SHP77 (cell line): ENCODE data around the gene LRRC10B.

Experiments used
- DNase-seq, 2 experiments: peaks; one replicate each; lab custom pipeline; 2025; lab: John Stamatoyannopoulos, UW

The LRRC10B gene

DNA sequence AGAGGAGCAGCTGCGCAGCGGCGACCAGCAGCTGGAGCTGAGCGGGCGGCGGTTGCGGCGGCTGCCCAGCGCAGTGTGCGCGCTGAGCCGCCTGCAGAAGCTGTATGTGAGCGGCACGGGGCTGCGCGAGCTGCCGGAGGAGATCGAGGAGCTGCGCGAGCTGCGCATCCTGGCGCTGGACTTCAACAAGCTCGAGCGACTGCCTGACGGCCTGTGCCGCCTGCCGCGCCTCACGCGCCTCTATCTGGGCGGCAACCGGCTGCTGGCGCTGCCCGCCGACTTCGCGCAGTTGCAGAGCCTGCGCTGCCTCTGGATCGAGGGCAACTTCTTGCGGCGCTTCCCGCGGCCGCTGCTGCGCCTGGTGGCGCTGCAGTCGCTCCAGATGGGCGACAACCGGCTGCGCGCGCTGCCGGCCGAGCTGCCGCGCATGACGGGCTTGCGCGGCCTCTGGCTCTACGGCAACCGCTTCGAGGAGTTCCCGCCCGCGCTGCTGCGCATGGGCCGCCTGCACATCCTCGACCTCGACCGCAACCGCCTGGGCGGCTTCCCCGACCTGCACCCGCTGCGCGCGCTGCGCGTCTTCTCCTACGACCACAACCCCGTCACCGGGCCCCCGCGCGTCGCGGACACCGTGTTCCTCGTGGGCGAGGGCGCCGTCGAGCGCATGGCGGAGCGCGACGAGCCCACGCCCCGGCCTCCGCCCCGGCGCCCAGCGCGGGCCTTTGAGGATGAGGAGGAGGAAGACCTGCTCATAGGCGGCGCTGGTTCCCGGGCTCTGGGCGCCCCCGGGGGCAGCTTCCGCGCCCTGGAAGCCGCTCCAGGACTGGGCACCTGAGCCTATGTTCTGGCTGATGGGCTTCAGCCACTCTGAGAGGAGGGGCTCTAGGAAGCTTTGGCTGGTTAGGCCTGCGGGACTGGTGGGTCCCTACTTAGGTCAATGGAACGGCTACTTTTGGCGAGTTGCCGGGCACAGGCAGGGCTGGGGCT is 787 bp downstream of the LRRC10B start:
- peak; percentile 71 to 90 for DNase-seq

DNA sequence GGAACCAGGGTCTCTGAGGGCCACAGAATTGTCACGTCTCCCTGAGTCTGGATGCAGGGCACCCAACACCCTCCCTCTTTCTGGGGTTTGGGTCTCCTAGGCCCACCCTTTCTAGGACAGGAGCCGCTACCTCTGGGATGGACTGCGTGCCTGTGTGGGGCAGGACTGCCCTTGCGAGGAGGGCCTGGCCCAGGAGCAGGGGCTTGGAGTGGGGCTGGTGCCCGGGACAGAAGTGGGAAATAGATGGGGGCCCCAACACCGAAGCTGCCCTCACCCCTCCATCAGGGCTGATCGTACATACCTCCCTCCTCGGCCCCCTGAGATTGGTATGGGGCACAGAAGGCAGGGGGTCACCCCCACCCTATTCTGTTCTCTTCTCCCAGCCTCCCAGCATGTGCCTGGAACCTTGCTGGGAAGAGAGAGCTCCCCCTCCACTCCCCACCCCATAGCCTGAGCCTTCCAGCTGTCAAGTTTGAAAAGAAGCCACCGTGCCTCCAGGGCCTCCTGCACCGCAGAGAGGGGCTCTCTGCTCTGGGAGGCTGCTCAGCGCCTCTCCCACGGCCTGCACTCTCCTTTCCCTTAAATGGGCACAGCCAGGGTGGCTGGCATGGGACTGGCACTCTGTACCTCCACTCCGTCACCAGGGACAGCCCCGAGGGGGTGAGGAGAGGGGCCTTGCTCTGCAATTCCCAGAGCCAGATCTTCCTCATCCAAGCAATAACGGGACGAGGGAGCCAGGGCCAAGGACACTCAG is 1.8 kb downstream of the LRRC10B start:
- no peak for DNase-seq

DNA sequence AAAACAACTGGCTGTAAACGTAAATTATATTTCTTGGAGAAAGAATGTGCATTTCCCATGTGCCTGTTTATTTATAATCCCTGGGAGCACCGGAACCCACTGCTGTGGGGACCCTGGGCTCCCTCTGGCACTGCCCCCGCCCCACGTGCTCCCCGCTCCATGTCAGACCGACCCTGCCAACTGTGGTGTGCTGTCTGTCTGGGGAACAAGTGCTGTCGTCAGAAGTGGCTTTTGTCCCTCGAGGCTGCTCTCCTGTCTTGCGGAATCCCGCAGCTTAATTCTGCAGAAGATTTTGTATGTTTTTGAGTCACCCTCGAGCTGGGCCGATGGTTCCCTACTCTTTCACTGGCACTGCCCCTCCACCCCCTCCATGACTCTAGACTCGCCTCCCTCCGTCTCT is 2.4 kb downstream of the LRRC10B start:
- DNase-seq = no peak

DNA sequence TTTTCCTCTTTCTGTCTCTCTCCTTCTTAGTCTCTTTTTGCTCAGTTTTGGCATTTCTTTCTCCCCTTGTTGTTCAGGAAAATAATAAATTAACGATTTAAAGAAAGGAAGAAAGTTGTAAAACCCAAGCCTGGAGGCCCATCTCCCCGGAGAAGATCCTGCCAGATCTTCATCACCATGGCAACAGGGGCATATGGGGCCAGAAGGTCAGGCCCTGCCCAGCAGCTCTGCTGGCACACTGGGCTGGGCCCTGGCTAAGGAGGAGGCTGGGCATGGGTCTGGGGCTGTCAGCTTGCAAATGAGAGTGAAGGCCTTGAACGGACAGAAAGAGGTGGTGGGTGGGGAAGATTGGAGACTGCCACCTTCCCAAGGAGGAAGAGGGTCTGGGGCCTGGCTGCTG is 2.8 kb downstream of the LRRC10B start:
- DNase-seq = no peak

DNA sequence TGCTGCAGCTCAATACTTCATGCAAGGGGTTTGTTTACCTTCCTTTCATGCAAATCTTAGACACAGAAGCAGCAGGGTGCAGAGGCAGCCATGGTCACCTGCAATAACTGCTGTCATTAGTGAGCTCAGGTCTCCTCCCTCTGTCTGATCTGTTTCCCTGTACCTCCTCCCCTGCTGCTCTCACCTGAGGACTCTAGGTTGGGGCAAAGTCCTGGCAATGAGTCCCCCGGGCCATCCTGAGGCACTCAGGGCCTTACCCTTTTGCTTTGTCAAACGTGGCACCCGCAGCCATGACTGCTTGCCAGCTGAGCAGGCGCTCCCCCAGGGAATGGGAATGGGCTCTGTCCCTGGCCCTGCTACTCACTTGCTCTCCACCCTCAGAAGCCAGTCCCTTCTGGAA is 3.9 kb downstream of the LRRC10B start:
- DNase-seq = no peak

DNA sequence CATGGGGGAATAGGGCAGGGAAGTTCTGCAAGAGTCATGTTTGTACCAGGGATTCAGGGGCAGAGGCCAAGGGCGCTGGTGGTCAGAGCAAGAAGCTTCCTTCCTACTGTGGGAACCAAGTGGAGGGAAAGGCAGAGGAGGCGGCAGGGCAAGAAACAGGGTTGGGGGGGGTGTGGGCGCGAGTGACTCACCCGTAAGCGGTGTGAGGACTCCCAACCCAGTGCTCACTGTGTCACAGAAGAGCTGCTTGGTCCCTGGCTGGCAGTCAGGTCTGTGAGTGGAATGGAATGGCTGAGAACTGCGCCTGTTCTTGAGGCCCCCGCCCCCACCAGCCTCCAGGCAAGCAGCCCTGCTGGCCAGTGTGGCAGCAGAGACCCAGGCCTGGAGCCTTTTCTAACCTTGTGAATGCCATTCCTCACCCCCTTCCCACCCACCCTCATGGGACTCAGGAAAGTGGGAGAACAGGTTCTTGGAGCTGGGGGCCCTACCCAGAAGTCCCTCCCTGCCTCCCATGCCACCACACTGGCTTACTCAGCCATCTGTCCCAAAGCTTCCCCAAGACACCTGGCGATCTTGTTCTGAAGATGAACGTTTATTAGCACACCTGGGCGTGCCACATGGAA is 4.7 kb downstream of the LRRC10B start:
- peak in 1 of 2 experiments; percentile 27 for DNase-seq

DNA sequence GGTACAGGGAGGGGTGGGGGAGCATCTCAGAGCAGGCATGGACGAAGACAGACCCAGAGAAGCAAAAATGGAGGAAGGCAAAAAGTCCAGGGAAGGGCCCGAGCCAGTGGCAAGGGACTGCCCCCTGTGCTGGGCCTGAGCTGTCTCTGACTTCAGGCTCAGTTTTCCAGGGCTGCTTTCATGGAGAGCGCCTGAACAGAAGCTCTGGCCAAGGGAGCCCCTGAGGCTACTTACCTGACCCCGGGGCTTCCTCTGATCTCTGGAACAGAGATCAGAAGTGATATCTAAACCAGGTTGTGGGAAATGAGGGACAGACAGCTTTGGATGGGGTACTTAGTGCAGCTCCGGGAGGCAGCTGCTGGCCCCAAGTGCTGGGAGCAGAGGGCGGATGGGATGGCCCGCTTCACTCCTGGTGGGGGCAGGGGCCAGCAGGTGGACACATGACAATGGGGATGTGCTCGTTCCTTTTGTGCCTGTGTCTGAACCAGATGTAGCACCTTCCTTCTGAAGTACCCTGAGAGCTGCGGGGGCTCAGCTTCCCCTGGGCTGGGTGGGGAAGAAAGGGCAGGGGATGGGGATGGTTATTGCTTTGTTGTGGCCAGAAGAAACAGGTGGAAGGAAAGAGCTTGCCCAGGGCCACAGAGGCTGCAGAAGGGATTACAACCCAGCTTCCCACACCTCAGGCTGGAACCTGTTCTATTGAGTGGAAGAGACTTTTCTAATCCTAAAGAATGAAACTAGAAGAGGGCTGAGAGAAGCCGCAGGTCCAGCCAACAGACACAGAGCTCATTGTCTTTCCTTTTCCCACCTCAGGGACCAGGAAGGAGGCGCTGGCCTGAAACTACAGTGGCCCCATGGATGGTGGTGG is 5.7 kb downstream of the LRRC10B start:
- DNase-seq = peak; percentile 56 to 59

DNA sequence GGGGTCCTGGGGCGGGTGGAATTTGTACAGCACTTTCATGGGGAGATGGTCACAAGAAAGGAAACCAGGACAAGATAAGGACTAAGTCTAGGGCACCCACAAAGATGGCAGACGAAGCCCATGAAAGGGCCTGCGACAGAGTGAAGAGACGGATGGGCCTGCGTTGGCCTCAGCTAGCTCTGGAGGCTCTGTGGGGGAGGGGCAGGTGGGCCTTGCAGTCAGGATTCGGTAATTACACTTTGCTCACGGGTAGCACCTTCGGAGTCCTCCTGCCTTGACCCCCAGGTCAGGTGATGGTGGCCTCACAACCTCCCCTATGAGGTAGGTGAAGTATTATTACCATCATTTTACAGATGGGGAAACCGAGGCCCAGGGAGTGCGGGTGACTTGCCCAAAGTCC is 7.1 kb downstream of the LRRC10B start:
- no peak for DNase-seq

DNA sequence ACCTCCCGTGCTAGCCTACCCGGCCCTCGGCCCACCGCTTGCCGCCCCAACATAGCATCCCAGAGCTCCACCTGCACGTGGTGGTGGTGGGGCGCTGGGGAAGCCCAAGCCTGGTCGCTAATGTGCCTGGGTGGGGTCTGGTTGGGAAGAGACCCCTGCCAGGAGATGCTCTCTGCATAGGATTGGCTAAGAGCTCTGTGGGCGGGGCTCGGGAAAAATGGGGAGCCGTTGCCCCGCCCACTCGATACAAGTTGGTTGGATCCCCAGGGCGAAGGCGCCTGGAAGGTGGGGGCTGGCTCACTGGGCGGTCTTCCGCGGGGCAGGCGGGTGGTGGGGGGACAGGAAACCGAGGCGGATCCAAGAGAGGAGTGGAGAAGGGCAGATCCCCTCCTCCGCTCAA is 7.6 kb downstream of the LRRC10B start:
- no peak for DNase-seq

DNA sequence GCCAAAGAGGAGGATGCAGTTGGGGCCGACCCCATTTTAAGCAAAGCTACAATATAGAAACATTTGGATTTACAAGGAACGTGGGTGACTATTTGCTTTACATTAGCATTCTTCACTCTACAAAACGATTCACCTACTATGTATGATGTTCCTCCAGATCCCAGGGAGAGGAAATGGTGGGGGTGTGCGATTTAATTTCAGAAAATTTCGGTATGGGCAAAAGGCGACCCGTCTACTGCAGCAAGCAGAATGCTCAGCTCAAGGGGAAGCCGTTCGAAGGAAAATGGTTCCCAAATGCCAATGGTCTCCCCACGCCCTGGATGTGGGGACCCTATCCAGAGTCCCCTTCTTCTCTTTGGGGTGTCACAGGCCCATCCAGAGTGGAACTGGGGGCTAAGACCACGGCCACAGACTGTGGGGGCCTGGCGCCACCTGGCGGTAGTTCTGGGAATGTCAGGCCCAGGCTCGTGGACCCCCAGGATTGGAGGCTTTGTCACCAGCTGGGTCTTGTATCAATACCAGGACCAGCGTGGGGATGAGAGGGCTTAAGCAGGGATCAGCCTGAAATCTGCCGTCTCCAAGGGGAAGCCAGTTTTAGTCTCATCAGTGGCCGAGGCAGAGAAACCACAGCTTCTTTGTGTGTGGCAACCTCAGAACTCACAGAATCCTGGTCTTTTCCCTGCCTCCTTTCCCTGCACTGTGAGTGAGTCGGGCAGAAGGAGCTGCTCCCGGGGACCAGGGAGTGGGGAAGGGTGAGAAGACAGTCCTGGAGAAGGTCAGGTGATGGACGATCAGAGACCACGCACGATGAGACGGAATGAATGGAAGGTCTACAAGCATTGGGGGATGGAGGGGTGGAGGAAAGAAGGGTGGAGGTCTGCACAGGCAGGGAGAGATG is 8.4 kb downstream of the LRRC10B start:
- peak in 1 of 2 experiments; percentile 18 for DNase-seq

DNA sequence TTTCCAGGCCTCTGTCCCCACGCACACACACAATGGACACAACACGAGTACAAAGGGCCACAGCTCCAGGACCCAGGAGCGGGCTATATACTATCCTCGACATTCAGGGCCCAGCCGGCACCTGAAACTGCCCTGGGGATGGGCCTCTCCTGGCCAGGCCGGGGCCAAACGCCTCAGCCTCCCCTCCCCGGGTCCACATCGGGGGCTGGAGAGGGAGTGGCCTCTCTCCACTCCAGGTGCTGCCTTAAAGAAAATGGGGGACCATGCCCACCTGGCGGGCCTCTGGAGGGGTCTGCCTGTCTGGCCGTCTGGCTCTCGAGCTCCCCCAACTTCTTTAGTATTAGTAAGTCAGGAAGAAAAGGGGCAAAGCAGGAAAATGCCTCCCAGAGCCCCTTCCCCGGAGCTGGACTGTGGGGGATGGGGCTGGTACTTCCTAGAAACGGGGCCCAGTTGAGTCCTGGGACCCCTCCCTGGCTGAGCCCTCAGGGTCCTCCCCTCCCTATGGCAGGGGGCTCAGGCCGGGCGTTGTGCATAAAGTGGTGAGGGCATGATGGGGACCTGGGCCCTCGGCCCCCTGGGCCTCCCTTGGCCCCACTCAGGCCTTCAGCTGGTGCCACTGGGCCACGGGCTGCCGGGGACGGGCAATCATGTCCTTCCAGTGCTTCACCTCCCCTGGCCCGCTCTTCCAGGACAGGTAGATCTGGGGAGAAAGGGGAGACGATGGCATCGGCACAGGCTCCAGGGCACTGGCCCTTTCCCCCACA is 9.7 kb downstream of the LRRC10B start:
- DNase-seq = no peak

DNA sequence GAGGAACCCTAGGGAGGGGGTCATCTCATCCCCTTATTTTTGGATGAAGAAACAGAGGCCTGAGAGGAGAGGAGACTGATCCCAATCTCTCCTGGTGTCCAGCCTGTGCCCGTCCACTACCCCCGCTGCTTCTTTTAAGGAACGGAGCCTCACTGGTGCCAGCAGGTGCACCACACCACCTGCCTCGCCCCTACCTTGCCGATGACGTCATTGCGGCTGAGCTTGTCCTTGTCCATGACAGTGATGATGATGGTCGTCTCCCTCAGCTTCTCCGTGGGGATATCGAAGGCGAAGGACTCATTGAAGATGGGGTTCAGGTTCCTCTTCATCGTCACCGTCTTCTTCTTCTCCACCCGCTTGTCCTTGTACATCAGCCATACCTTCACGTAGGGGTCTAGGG is 14.3 kb downstream of the LRRC10B start:
- DNase-seq = no peak

DNA sequence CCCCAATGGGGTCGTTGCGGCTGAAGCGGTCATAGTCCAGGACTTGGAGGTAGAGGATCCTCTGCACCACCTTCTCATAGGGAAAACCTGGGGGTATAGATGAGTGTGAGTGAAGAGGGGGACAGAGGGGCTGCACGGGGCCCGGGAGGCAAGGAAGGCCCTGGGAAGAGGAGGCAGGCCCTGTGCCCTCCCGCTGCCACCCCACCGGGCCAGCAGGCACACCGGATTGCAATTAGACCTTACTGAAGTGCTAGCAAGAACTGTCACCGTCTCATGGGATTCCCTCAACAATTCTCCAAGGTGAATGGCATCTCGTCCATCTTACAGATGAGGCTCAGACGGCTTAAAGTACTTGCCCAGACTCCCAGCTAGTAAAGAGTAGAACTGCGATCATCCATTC is 15.9 kb downstream of the LRRC10B start:
- no peak for DNase-seq

DNA sequence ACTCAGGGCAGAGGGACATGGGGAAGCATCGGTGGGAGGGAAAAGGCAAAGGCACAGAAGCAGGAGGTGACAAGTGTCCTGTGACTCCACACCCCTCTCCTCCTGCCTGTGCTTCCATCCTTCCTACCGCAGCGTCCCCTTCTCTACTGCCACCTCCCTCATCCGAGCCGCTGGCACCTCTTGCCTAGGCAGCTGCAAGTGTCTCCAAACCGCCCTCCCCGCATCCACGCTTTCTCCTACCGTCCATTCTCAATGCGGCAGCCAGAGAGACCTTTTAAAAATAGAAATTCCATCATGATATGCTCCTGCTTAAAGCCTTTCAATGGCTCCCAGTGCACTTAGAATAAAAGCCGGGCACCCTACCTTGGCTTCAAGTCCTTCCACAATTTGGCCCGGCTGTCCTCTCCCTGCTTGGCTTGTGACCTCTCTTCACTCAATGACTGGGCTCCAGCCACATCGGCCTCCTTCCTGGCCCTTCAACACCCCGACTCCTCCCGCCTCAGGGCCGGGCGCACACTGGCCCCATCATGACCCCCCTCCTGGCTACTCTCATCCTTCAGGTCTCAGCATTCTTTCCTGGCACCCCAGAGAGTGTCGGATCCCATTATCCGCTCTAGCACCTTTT is 16.5 kb downstream of the LRRC10B start:
- no peak for DNase-seq

DNA sequence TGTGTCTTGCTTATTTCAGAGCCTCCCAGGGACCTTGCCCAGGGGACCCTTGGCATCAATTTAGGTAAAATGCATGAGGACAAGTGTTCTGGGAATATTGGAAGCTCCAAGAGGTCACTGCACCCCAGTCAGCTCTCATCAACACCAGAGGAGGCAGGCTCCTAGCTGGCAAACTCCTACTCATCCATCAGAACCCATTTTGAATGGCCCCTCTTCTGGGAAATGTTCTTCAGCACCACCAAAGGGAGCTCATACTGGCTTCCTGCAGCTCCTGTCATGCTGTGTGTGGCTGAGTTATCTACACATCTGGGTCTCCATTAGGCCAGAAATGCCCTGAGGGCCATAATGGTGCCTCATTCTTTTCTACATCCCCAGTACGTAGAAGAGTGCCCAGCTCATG is 17.7 kb downstream of the LRRC10B start:
- DNase-seq = no peak

DNA sequence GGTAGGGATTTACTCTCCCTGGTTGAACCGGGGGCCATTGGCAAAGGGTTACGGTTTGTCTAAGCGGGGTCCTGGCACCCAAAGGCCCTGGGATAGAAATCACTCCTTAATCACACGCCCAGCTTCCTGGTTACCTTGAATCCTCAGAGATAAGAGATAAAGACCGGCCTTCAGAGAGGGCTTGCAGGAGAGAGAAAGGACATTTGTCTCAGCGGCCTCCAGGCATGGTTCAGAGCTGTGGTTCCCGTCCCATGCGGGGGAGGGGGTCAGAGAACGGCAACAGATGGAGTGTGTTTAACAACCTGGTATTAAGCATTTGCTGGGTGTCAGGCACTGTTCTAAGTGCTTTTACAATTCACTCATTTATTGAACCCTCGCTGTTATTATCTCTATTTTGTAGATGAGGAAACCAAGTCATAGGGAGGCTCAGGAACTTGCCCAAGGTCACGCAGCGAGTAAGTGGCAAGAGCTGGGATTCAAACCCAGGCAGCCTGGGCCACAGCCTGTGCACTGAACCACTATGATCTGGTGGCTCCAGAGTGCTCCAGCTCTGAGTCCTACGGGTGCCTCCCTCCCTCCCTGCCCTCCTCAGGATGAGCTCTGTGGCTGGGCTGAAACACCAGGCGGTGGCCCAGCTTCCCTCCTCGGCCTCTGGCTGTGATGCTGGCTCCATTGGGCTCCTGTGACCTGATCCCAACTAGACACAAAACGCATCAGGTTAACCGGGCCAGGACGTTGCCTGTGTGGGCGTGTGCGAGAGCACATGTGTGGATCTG is 18.6 kb downstream of the LRRC10B start:
- no peak for DNase-seq

DNA sequence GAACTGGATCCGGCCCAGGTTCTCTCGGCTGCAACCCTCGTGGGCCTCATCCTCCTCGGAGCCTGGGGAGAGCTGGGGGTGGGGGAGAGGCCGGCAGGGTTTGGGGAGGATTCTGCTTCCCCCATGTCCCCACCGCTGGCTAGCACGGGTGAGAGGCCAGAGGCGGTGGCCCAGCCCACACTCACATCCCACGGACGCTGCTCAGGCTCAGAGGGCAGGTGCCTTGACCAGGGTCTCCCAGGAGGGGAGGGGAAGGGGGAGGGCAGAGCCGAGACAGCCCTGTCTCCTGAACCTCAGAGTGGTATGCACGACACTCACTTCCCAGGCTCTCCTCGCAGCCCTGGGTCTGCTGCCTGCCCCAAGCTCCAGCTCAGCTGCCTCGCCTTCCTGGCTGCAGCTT is 19.6 kb downstream of the LRRC10B start:
- DNase-seq = no peak

DNA sequence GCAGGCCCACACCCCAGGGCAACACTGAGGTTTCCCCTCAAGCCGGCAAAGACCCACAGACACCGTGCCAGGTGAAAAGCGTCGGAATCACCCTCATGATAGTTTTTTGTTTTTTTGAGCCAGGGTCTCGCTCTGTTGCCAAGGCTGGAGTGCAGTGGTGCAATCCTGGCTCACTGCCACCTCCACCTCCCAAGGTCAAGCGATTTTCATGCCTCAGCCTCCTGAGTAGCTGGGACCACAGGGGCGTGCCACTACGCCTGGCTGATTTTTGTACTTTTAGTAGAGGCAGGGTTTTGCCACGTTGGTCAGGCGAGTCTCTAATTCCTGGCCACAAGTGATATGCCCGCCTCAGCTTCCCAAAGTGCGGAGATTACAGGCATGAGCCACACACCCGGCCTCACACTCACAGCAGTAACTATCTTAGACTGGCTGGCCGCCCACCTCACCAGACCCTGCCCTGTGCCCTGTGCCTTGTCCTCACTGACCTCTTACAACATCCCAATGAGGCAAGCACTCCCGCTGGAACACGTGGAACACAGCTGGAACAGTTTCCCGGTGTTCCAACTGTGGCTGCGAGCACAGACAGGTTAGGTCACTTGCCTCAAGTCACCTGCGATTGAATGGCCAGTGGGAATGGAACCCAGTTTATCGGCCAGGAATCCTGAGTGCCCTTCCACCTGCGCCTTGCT is 21.1 kb downstream of the LRRC10B start:
- no peak for DNase-seq
